OCI-LY7 (cell line): ENCODE measurements around the gene ZNF304.

ENCODE experiments used
- EZH2phosphoT487 ChIP-seq: fragments of 200-600 bp; sonication (generic); IDR thresholded peaks from 2 replicates; pipeline ENCODE4 v1.6.1; 2018; ENCODE audit warnings: low read depth, borderline replicate concordance, mild to moderate bottlenecking, mixed run types, antibody characterized with exemption, low read length, moderate library complexity, mixed read lengths
- TF ChIP-seq, protein P1 (sequence below): fragments of 200-600 bp; sonication (generic); conservative IDR thresholded peaks from 2 replicates; pipeline ENCODE4 v1.5.1; 2014; ENCODE audit warnings: mild to moderate bottlenecking, antibody characterized with exemption, low read length, moderate library complexity, mixed read lengths

- TF ChIP-seq, protein P1, sequence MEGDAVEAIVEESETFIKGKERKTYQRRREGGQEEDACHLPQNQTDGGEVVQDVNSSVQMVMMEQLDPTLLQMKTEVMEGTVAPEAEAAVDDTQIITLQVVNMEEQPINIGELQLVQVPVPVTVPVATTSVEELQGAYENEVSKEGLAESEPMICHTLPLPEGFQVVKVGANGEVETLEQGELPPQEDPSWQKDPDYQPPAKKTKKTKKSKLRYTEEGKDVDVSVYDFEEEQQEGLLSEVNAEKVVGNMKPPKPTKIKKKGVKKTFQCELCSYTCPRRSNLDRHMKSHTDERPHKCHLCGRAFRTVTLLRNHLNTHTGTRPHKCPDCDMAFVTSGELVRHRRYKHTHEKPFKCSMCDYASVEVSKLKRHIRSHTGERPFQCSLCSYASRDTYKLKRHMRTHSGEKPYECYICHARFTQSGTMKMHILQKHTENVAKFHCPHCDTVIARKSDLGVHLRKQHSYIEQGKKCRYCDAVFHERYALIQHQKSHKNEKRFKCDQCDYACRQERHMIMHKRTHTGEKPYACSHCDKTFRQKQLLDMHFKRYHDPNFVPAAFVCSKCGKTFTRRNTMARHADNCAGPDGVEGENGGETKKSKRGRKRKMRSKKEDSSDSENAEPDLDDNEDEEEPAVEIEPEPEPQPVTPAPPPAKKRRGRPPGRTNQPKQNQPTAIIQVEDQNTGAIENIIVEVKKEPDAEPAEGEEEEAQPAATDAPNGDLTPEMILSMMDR, result no peak
- no peak for TF ChIP-seq EZH2phosphoT487
Observed at GRCh38 chr19:57310792-57311191, 40.3 kb upstream of the ZNF304 start.
